Tongue (tissue), 2 donors: ENCODE results near the gene EIF1. TPM values are rescaled to one million over a fixed set of nuclear protein-coding genes. Genes with fewer than 3 reads are reported as not detected.
"Not testable (repeated sequence)": the region's sequence is repeated elsewhere in the genome, so short reads cannot be mapped to it uniquely, and the experiment has no call there.

Experiments
- DNase-seq: peaks from one replicate; pipeline ENCODE4 v3.0.0-alpha.2; 2015
- total RNA-seq: library from RNA; depleted of rRNA; stranded (reverse); fragments of >200 nt; gene quantifications from one replicate; pipeline ENCODE4 v1.2.3, GENCODE V29; 2014

Gene EIF1
- total RNA-seq, 1 donor from 2014 or later = 261 TPM

DNA sequence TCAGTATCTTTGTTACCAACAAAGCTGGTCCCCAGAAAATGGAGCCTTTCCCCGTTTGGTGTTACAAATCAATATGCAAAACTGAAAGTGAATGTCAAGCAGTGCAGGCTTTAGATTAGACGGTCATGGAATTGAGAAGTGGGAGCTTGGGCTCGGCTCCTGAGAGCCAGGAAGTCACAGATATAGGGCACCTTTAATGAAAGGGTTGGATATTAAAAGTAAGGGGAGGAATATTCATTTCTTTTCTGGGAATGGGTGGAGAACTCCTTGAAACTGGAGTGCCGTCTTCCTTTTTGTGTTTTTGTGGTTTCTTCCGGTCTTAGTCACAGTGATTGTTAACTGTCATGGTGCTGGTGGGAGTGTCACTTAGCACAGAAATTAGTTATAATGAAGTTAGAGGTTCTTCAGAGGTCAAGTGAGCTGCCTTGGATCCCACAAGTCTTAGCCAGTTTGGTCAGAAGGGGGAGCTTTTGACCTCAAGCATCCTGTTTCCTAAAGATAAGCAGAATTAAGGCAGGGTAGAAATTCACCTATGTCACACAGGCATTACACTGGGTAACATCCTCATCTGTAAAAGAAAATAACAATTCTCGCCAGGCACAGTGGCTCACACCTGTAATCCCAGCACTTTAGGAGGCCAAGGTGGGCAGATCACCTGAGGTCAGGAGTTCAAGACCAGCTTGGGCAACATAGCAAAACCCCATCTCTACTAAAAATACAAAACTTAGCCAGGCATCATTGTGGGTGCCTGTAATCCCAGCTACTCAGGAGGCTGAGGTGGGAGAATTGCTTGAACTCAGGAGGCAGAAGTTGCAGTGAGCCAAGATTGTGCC is 9.6 kb upstream of the EIF1 start:
- DNase-seq = no peak

DNA sequence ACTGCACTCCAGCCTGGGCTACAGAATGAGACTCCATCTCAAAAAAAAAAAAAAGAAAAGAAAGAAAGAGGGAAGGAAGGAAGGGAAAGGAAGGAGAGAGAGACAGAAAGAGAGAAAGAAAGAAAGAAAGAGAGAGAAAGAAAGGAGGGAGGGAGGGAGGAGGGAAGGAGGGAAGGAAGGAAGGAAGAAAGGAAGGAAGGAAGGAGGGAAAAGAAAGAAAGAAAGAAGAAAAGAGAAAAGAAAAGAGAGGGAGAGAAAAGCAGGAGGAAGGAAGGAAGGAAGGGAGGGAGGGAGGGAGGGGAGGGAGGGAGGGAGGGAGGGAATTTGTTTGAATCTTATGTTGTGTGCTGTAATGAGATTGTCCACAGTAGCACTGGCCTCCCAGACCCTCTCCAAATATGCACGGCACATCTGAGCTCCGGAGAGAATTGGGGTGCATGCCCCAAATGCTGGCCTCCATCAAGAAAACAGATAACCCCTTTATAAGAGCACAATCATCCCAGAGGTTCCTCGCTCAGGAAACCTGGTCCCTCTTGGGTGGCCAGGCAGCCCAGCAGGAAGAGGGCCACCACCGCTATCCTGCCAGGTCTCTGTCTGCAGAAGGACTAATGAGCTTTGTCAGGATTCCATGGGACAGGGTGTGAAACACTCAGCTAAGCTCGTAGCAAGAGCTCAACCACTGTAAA is 8.8 kb upstream of the EIF1 start:
- no peak for DNase-seq

DNA sequence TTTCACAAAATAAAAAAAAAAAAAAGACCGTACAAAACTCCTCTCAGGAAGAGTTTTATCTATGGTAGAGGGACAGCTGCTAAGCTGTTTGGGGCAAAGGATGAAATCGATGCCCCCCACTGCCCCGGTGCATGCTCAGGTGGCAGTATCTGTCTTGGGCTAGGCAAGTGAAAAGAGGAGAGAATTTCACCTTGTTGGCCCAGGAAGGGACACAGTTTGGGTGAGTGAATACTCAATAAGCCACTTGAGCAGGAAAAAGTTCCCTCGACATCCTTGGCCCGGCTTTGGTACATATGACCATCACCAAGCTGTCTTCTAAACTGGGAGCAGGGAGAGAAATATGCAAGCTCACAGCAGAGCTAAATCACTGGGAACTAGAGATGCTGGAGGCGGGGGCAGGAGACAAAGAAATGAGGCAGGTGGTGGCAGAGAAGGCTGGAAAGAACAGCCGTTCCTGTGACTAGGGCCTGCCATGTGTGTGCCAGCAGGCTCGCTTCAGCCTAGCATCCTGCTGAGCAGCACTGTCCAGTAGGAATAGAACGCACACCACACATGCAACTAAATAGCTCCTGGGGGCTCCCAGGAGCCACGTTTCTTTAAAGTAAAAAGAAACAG is 8.2 kb upstream of the EIF1 start:
- DNase-seq = peak; percentile 63

DNA sequence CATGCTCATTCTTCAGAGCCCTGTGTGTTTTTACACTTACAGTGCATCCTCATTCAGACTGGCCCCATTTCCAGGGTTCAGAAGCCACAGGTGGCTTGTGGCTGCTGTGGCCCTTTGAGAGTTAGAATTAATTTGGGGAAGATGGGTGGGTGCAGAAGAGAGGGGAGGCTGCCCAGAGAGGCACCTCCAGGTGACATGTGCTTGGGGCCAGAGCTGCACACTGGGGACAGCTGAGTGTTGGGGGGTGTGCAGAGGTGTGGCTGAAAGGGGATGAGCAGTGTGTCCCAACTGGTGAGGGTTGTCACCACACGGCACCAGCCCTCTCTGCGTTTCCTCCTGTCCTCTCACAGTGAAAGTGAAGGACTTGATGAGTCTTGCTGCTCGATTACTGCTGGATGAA is 6.9 kb upstream of the EIF1 start:
- no peak for DNase-seq

DNA sequence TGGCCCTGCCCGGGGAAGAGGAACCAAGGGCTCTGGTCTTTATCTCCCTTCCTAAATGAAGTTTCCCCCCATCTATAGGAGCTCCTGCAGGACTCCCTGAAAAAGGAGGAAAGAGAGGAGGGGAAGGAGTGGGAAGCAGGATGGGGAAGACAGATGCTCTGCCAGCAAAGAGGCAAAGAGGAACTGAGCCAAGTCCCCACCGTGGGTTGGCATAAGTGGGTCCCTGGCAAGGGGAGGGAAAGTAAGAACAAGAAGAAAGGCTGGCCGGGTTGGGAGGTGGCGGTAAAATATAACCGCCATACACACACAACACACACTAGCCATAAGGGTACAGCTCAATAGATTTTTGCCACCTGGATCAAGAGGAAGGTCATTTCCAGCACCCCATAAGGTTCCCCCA is 6.1 kb upstream of the EIF1 start:
- no peak for DNase-seq

DNA sequence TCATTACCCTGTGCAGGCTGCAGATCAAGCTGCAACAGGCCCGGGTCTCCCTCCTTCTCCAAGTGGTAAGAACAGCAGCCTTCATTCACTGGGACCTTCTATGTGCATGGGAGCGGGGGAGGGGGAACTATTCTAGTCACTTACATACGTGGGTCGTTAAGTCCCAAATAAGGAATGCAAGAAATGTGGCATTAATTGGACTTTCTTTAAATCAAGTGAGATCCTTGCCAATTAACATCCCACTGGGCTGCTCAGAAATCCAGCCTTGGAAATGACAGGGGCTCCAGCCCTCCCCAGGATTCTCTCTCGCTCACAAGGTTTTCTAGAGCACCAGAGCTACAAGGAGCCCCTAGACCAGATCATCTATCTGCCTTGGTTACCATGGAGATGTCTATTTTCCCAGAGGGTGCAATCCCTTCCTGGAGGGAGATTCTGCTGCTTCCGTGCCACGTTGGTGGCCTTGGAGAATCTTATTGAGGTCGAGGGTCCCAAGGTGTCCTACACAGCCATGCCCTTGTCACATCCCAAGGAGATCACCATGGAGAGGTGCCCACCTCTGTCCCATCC is 5.2 kb upstream of the EIF1 start:
- no peak for DNase-seq

DNA sequence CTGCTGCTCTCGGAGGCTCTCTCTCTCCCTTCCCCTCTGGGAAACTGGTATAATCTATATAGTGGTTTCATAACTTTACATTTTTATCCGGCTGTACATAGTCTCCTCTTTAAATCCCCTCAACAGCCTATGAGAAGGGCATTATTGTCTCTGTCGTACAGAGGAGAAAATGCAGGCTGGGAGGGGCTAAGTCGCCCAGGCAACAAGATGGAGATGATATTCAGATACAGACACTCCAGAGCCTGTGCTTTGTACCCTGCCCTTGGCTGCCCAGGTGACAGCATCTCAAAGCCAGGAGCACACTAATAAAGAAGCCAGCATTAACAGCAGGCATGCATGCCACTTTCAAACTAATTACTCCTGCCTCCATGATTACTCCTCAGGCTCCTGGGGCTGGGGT is 4.7 kb upstream of the EIF1 start:
- DNase-seq = no peak

DNA sequence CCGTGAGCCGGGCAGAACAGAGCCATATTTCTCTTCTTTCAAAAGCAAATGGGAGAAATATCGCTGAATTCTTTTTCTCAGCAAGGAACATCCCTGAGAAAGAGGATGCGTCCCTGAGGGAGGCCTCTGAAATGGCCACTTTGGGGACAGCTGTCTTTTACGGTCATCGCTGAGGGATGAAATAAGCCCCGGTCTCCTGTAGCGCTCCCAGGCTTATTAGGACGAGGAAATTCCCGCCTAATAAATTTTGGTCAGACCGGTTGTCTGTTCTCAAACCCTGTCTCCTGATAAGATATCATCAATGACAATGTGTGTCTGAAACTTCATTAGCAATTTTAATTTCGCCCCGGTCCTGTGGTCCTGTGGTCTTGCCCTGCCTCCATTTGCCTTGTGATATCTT is 2.9 kb upstream of the EIF1 start:
- not testable (repeated sequence) for DNase-seq

DNA sequence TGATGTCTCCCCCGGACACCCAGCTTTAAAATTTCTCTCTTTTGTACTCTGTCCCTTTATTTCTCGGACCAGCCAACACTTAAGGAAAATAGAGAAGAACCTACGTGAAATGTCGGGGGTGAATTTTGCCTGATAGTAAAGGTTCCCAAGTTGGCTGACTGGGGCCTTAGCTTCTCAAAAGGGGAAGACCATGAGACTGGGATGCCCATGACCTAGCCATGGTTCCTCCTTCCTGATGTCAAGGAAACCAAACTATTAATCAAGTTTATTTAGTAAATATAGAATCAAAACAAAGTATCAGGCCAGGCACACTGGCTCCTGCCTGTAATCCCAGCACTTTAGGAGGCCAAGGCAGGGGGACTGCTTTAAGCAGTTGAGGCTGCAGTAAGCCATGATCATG is 2.4 kb upstream of the EIF1 start:
- no peak for DNase-seq

DNA sequence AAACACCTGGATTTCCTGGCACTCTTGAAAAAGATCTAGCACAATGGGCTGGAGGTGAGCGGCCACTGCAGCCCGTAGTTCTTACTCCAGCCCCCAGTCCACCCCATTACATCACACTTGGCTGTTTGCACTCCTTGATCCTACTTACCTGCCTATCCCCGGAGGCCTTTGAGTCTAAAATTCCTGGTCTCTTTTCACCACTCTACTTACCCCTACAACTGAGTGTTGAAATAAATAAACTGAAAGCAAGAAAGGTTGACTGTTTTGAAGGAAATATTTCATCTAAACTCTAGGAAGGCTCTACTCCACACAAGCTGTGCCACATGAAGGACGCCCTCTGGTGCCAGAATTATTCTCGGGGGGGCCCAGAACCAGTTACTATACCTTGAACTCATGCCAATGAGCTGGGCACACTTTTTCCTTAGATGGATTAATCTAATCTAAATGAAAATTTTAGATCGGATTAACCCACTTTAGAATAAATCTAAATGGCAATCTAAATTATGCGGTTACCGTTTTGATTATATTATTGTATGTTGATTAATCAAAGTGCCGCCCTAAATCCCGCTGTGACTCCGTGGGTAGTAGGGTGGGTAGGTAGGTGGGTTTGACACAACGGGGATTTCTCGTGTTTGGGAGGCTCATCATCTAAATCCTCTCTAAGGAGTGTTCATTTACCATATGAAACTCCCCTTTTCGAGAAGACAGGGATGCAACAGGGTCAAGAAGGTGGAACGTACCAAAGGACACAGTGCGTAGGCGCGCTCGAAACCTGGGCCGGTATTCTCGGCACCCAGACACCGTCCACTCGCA is 651 bp upstream of the EIF1 start:
- DNase-seq = peak; percentile 66

DNA sequence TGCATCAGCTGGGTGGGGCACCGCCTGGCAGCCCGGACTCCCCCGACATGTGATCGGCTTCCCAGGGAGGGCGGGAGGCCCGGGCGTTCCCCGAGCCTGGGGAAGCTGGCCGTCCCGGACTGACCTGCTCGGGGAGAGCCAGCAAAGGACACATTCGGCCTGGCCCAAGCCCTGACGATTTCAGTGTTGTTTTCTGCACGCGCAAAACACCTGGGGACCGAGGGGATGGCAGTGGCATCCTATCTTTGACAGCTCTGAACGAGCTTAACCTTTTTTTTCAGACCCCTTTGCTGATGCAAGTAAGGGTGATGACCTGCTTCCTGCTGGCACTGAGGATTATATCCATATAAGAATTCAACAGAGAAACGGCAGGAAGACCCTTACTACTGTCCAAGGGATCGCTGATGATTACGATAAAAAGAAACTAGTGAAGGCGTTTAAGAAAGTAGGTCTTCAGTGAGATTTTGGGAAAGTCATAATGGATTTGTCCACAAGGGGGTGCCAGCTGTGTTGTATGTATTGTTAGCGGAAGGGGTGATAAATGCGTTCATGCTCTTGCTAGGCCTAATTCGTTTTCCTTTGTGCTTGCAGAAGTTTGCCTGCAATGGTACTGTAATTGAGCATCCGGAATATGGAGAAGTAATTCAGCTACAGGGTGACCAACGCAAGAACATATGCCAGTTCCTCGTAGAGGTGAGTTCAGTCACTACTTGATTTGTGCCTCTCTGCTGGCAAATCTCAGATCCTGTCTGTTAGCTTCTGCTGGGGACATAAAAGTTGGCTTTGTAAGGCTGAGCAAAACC is 1.0 kb downstream of the EIF1 start:
- peak; percentile 76 for DNase-seq

DNA sequence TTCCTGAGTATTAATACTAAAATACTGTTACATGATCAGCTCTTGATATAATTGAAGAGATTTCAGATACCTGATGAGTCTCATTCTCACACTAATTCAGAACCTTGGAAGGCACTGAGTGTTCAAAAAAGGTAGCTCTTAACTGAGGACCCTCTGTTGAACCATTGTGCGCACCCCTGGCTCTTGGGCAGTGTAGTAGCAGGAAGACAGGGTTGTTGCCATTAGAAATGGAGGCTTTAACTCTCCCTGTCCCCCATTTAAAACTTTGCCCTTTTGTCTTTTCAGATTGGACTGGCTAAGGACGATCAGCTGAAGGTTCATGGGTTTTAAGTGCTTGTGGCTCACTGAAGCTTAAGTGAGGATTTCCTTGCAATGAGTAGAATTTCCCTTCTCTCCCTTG is 1.8 kb downstream of the EIF1 start:
- no peak for DNase-seq

DNA sequence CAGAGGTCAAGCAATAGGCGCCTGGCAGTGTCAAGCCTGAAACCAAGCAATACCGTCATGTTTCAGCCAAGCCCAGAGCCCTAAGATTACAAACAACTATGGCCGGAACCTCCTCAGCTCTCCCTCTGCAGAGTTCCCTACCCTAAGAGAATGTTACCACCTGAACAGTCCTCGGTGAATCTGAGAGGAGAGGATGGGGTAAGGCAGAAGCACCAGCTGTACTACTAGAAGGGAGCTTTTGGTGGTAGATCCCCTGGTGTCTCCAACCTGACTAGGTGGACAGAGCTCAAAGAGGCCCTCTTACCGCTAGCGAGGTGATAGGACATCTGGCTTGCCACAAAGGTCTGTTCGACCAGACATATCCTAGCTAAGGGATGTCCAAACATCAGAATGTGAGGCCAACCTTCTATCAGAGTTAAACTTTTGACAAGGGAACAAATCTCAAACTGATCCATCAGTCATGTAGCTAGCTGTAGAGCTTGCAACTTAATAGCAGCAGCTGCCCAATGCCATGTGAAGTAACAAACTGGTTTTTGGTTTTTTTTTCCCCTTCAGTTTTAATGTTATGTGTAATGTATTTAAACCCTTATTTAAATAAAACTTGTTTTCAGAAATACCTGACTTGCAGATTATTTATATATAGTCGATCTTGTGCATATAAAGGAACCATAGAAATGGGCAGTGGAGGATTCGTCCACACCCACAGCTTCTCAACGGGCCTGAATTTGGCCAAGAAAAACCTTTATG is 2.5 kb downstream of the EIF1 start:
- no peak for DNase-seq

DNA sequence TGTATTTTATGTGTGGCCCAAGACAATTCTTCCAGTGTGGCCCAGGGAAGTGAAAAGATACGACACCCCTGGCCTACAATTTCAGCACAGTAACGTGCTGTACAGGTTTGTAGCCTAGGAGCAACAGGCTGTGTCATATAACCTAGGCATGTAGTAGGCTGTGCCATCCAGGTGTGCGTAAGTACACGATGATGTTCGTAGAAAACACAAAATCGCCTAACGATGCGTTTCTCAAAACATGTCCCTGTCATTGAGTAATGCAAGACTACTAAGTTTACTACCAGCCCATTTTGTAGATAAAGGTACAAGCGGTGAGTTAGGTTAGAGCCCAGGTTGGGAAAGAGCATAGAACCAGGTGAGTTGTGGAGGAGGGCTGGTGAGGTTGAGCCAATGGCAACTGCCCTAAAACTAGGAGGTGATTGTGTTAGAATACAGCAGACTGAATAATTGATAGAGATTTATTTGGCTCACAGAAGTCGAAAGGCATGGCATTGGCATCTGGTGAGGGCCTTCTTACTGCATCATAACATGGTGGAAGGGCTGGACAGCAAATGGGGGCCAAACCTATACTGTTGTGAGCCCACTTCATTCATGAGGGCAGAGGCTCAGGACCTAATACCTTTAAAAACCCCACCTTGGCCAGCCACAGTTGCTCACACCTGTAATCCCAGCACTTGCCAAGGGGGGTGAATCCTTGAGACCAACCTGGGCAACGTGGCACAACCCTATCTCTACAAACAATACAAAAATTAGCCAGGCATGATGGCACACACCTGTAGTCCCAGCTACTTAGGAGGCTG is 4.2 kb downstream of the EIF1 start:
- no peak for DNase-seq

DNA sequence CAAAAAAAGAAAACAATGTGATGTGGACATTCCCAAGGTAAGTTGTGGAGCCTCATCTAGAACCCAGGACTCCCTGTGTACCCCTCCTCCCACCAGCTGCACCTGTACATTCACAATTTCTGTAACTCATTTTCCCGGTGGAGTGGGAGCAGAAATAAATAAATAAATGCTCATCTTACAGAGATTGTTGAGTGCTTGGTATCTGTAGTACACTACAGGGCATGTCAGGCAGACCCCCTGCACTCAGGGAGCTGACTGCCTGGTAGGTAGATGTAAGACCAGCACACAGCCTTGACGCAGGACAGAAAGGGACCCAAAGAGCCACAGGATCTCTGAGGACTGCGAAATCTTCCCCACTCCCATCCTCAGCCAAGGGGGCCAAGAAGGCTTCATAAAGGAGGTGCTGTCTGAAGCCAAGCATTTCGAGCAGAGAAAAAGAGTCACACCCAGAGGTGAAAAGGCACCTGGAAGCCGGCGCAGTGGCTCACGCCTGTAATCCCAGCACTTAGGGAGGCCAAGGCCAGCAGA is 6.5 kb downstream of the EIF1 start:
- DNase-seq = no peak

DNA sequence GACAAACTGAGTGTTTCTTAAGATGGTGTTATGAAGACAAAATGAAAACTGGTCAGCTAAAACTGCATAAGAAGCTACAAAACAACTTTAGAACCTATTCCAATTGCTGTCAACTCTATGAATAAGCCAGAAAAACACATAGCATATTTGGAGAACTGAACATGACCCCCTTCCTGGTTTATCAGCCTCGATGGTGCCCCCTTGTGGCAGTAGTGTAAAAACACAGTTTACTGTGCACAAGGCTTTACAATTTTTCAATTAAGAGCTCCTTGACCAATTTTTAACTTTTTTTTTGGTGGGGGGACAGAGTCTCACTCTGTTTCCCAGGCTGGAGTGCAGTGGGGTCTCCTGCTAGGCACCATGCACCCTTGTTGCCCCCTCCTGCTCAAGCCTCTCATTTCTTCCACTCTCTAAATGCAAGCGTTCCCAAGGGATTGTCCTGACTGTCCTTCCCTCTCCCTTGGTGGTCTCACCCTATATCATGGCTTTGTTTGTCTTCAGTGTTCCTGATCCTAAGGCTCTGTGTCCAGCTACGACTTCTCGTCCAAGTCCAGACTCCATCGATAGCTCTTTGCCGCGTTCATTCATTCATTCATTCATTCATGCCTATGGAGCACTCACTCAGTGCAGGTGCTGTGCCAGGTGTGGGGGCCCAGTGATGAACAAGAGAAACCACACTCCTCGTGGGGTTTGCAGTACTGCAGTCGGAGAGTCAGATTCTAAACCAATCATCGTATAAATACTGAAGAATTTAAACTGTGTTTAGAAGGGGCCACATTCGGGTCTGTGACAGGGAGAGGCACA is 7.5 kb downstream of the EIF1 start:
- peak; percentile 93 for DNase-seq

DNA sequence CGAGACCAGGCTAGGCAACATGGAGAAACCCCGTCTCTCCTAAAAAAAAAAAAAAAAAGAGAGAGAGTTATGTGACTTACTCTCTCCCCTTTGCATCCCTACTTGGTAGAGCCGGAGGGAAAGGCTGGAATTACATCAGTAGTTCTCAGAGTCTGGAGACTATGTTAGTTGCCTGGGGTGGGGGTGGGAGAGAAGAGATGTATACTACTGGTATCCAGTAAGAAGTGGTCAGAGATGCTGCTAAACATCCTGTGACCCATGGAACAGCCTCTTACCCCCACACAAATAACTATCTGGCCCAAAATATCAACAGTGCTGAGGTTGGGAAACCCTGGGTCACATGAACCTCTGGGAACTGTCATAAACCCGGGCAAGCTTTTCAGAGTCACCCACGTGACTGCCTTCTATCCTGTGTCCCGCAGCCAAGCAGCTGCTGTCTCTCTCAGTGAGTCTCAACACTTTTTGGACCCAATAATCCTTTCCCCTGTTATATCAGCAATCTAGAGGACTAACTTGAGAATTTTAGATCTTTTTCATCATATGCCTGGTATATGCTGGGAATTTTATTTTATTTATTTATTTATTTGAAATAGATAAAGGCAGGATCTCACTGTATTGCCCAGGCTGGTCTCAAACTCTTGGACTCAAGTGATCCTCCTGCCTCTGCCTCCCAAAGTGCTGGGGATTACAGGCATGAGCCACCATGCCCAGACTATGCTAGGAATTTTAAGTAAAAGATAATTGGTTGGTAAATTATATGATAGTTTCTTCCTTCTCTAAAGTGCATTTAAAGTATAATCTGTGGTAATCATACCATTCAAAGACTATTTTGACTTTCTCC is 8.7 kb downstream of the EIF1 start:
- DNase-seq = peak; percentile 66

DNA sequence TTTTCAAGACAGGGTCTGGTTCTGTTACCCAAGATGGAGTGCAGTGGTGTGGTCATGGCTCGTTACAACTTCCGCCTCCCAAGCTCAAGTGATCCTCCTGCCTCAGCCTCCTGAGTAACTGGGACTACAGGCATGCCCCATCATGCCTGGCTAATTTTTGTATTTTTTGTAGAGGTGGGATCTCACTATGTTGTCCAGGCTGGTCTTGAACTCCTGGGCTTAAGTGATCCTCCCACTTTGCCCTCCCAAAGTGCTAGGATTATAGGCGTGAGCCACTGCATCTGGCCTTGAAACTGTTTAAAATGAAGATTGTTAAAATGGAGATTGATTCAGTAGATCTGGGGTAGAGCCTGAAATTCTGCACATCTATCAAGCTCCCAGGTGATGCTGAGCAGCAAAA is 12.2 kb downstream of the EIF1 start:
- not testable (repeated sequence) for DNase-seq
